Tibial nerve (tissue), 4 donors: ENCODE data around the gene KCNK7.

Experiments
- EP300 ChIP-seq, 2 donors: sonication (generic); formaldehyde crosslinking; IDR thresholded peaks; one replicate each; pipeline ENCODE4 v1.6.1; 2017; ENCODE audit warnings: antibody characterized with exemption in 2 of 2, mild to moderate bottlenecking in 1 of 2
- POLR2A ChIP-seq, 2 donors: fragments of 450-650 bp; IDR thresholded peaks; one replicate each; pipeline ENCODE4 v1.6.1; 2017; ENCODE audit warnings: antibody characterized with exemption in 2 of 2, mild to moderate bottlenecking in 2 of 2, moderate library complexity in 2 of 2
- TF ChIP-seq, protein P1 (sequence below), 5 experiments: fragments of 200-600 bp in 3 of 5; fragments of 450-650 bp in 2 of 5; sonication (generic) in 3 of 5; IDR thresholded peaks; one replicate each; pipeline ENCODE4 v1.5.1; 2016 to 2019; ENCODE audit warnings: antibody characterized with exemption in 5 of 5, mild to moderate bottlenecking in 3 of 5, moderate library complexity in 2 of 5

- no peak for TF ChIP-seq POLR2A (IDR thresholded peaks at IDR 0.05)
- TF ChIP-seq, protein P1, sequence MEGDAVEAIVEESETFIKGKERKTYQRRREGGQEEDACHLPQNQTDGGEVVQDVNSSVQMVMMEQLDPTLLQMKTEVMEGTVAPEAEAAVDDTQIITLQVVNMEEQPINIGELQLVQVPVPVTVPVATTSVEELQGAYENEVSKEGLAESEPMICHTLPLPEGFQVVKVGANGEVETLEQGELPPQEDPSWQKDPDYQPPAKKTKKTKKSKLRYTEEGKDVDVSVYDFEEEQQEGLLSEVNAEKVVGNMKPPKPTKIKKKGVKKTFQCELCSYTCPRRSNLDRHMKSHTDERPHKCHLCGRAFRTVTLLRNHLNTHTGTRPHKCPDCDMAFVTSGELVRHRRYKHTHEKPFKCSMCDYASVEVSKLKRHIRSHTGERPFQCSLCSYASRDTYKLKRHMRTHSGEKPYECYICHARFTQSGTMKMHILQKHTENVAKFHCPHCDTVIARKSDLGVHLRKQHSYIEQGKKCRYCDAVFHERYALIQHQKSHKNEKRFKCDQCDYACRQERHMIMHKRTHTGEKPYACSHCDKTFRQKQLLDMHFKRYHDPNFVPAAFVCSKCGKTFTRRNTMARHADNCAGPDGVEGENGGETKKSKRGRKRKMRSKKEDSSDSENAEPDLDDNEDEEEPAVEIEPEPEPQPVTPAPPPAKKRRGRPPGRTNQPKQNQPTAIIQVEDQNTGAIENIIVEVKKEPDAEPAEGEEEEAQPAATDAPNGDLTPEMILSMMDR (IDR thresholded peaks at IDR 0.05): no peak
- TF ChIP-seq EP300 (IDR thresholded peaks at IDR 0.05): no peak
Measured at GRCh38 chr11:65596520-65596919, 920 bp upstream of the KCNK7 start.
